Pancreas (tissue), 10 donors: ENCODE measurements around the gene TMEM167B. TPM values are rescaled to one million over a fixed set of nuclear protein-coding genes. Genes with fewer than 3 reads are reported as not detected.
"Not testable (repeated sequence)": the region's sequence is repeated elsewhere in the genome, so short reads cannot be mapped to it uniquely, and the experiment has no call there.

Experiments
- ATAC-seq, 4 donors: fragments of 200-7000 bp; cut with Tn5 transposase; one replicate each; pipeline versions ENCODE4 v1.8.0 to v1.9.1; 2020; ENCODE audit warnings: mild to moderate bottlenecking in 4 of 4, moderate library complexity in 4 of 4
- DNase-seq, 6 donors: peaks; one replicate each; pipeline ENCODE4 v3.0.0-alpha.2; 2020
- FAIRE-seq: peaks from 2 replicates; lab custom pipeline; 2012; peaks lifted over from hg19 to GRCh38; lab: Jason Lieb, UNC
- H3K27ac ChIP-seq, 4 donors: fragments of 200-600 bp; sonication (generic); 1 replicate in 3 of 4; 2 replicates in 1 of 4; pipeline versions ENCODE4 v1.5.0 to v1.8.0; 2020
- H3K27me3 ChIP-seq, 4 donors: fragments of 200-600 bp; one replicate each; pipeline ENCODE4 v1.8.0; 2021
- H3K36me3 ChIP-seq, 3 donors: fragments of 200-600 bp; sonication (generic) in 1 of 3; one replicate each; pipeline versions ENCODE4 v1.5.0 to v1.8.0; 2020 to 2021
- H3K4me1 ChIP-seq, 3 donors: fragments of 200-600 bp; one replicate each; pipeline ENCODE4 v1.8.0; 2021
- H3K4me3 ChIP-seq, 4 donors: fragments of 200-600 bp; sonication (generic) in 2 of 4; one replicate each; pipeline versions ENCODE4 v1.5.0 to v1.8.0; 2020 to 2021
- H3K9me3 ChIP-seq, 4 donors: fragments of 200-600 bp; one replicate each; pipeline ENCODE4 v1.8.0; 2021
- CTCF ChIP-seq, 4 donors: fragments of 200-600 bp; sonication (generic) in 3 of 4; IDR thresholded peaks; one replicate each; pipeline versions ENCODE4 v1.5.0 to v1.8.0; 2021; ENCODE audit warnings: antibody characterized with exemption in 4 of 4
- WGBS, 2 donors: extraction: QIAGEN DNeasy Blood & Tissue Kit; methylation state at CpG; one replicate each; pipeline ENCODE4 v1.1.7; 2013; 5-methylcytosine and 5-hydroxymethylcytosine counted together
- intact Hi-C, 3 donors: fragments of 100-400 bp; cut with DNase I; formaldehyde crosslinking; loops; one replicate each; pipeline versions ENCODE4 v1.11.1 to v1.14.2; 2022
- polyA plus RNA-seq, 2 donors: library from polyadenylated mRNA; stranded (reverse); fragments of 200-250 nt; gene quantifications; one replicate each; pipeline ENCODE4 v1.2.3, GENCODE V29; 2013
- total RNA-seq, 6 donors: library from RNA; stranded (reverse); fragmentation: NEBNext Ultra II Directional in 4 of 6; extraction: Animal tissue kit (Norgen Biotek cat#: 25700) in 4 of 6; gene quantifications; one replicate each; pipeline versions ENCODE4 v1.2.1 to v1.2.4, GENCODE V29; 2021 to 2023
- donor health status: healthy with polysubstance abuse.
- donor health status: DM: no; HTN: no; CAD: no; lungs with moderate emphysema.
- donor health status: DM: no; HTN: no; CAD: no.
- donor health status: control.
- donor health status: control.
- donor health status: Bipolar disorder and iron deficiency.
- donor health status: DM: yes; HTN: yes; CAD: no.
- donor health status: DM: no; HTN: no; CAD: no.
- donor health status: DM: no; HTN: no; CAD: no.
- donor health status: DM: yes; HTN: yes; CAD: no.

TMEM167B gene
- total and polyA plus RNA-seq, 8 donors, result 6.4 to 25.7 (median 18.0) TPM

GRCh38 chr1:109138358-109138757 is 47.8 kb downstream of the TMEM167B start:
- peaks cover 37 to 55% (median 40%) of the 10 kb centered on the region in 3 donors for H3K4me1 ChIP-seq
- WGBS, 2 donors, result 7 to 17% methylated on average over 3 of the region's 3 CpGs
- no peak overlapping the region for H3K4me3 ChIP-seq
- DNase-seq (peak in 1 of 6 donors; percentile 48), ATAC-seq (peak; percentile 5 to 22 (median 12)), FAIRE-seq (no peak)
- H3K9me3 ChIP-seq, result no peaks in the 10 kb centered on the region
- no peaks in the 10 kb centered on the region for H3K27me3 ChIP-seq
- H3K36me3 ChIP-seq, result no peaks in the 10 kb centered on the region
- peak overlapping the region; percentile 22 to 80 (median 56) for H3K27ac ChIP-seq
- intact Hi-C loops, result no loop called here
- TF ChIP-seq CTCF (IDR thresholded peaks at IDR 0.05), result no peak

GRCh38 chr1:109140392-109140791 is 49.8 kb downstream of the TMEM167B start:
- Histone ChIP-seq H3K9me3 (no peaks in the 10 kb centered on the region), H3K4me1 (peaks cover 19 to 37% (median 28%) of the 10 kb centered on the region in 3 donors), H3K27me3 (no peaks in the 10 kb centered on the region), H3K4me3 (no peak overlapping the region), H3K27ac (no peak overlapping the region), H3K36me3 (no peaks in the 10 kb centered on the region)
- TF ChIP-seq CTCF (IDR thresholded peaks at IDR 0.05), result no peak
- intact Hi-C loops, result no loop called here
- no peak for DNase-seq
- 82 to 86% methylated on average over 3 of the region's 3 CpGs for WGBS, 2 donors
- no peak for FAIRE-seq
- no peak for ATAC-seq

GRCh38 chr1:109142260-109142659 is 51.7 kb downstream of the TMEM167B start:
- H3K9me3 ChIP-seq, result no peaks in the 10 kb centered on the region
- peak overlapping the region in 1 of 4 donors; percentile 37 for H3K27ac ChIP-seq
- FAIRE-seq, result no peak
- no peak for TF ChIP-seq CTCF (IDR thresholded peaks at IDR 0.05)
- peak in 1 of 4 donors; percentile 26 for ATAC-seq
- peaks cover 13 to 23% (median 23%) of the 10 kb centered on the region in 3 donors for H3K4me1 ChIP-seq
- H3K36me3 ChIP-seq, result no peaks in the 10 kb centered on the region
- H3K4me3 ChIP-seq, result no peak overlapping the region
- no peak for DNase-seq
- intact Hi-C loops, result no loop called here
- 74 to 79% methylated on average over 5 of the region's 5 CpGs for WGBS, 2 donors
- H3K27me3 ChIP-seq, result no peaks in the 10 kb centered on the region

GRCh38 chr1:109142725-109143124 is 52.2 kb downstream of the TMEM167B start:
- 95 to 99% methylated on average over 6 of the region's 6 CpGs for WGBS, 2 donors
- H3K9me3 ChIP-seq, intact Hi-C loops, H3K4me3 ChIP-seq, H3K36me3 ChIP-seq, ATAC-seq, H3K27ac ChIP-seq, FAIRE-seq, DNase-seq, H3K27me3 ChIP-seq: not testable (repeated sequence)
- H3K4me1 ChIP-seq, result peaks cover 10 to 21% (median 21%) of the 10 kb centered on the region in 3 donors

Other genes starting within 250 kb of the TMEM167B start
- gene AKNAD1, start 233.7 kb upstream of the TMEM167B start, total RNA-seq, result not detected
- under 1 TPM in 1 of 2 donors, not detected in 1; 0.23 TPM for gene AKNAD1, start 233.7 kb upstream of the TMEM167B start, polyA plus RNA-seq
- gene GPSM2, start 213.8 kb upstream of the TMEM167B start, total RNA-seq, result 1 to 10 TPM in 3 of 6 donors, under 1 TPM in 3; 0.19 to 1.6 (median 0.74) TPM
- under 1 TPM; 0.42 to 0.92 TPM for gene GPSM2, start 213.8 kb upstream of the TMEM167B start, polyA plus RNA-seq
- 10 to 100 TPM; 18.1 to 28.3 (median 24.1) TPM for gene CLCC1, start 127.3 kb upstream of the TMEM167B start, total RNA-seq
- 10 to 100 TPM in 1 of 2 donors, 1 to 10 TPM in 1; 8.6 to 12.5 TPM for gene CLCC1, start 127.3 kb upstream of the TMEM167B start, polyA plus RNA-seq
- gene WDR47, start 48.7 kb upstream of the TMEM167B start, total RNA-seq, result 1 to 10 TPM; 3.8 to 7.1 (median 4.4) TPM
- 1 to 10 TPM; 1.9 to 3.8 TPM for gene WDR47, start 48.7 kb upstream of the TMEM167B start, polyA plus RNA-seq
- 10 to 100 TPM in 4 of 6 donors, 1 to 10 TPM in 2; 7.2 to 18.8 (median 11.9) TPM for gene TAF13, start 14.8 kb upstream of the TMEM167B start, total RNA-seq
- 10 to 100 TPM; 11.4 to 15.9 TPM for gene TAF13, start 14.8 kb upstream of the TMEM167B start, polyA plus RNA-seq
- 100 to 1,000 TPM; 106 to 186 (median 155) TPM for gene ELAPOR1, start 23.4 kb downstream of the TMEM167B start, total RNA-seq
- gene ELAPOR1, start 23.4 kb downstream of the TMEM167B start, polyA plus RNA-seq, result 10 to 100 TPM; 46.9 to 82.8 TPM
- gene SARS1, start 123.2 kb downstream of the TMEM167B start, total RNA-seq, result 100 to 1,000 TPM in 4 of 6 donors, 10 to 100 TPM in 2; 82.7 to 270 (median 115) TPM
- gene SARS1, start 123.2 kb downstream of the TMEM167B start, polyA plus RNA-seq, result 100 to 1,000 TPM in 1 of 2 donors, 10 to 100 TPM in 1; 50.5 to 125 TPM
- 1 to 10 TPM; 4.0 to 8.5 (median 4.7) TPM for gene CELSR2, start 158.8 kb downstream of the TMEM167B start, total RNA-seq
- gene CELSR2, start 158.8 kb downstream of the TMEM167B start, polyA plus RNA-seq, result 1 to 10 TPM; 5.6 to 6.8 TPM
- 1 to 10 TPM in 2 of 6 donors, under 1 TPM in 4; 0.08 to 3.0 (median 0.78) TPM for gene PSRC1, start 192.4 kb downstream of the TMEM167B start, total RNA-seq
- 1 to 10 TPM; 2.2 to 5.4 TPM for gene PSRC1, start 192.4 kb downstream of the TMEM167B start, polyA plus RNA-seq
- gene MYBPHL, start 216.2 kb downstream of the TMEM167B start, total RNA-seq, result under 1 TPM in 2 of 6 donors, not detected in 4; 0.26 to 0.28 TPM
- gene MYBPHL, start 216.2 kb downstream of the TMEM167B start, polyA plus RNA-seq, result 1 to 10 TPM in 1 of 2 donors, under 1 TPM in 1; 0.27 to 1.1 TPM